Neuronal stem cell (in vitro differentiated cells): ENCODE data around the gene LDLRAD3.

ENCODE experiments used
- DNase-seq: peaks from one replicate; pipeline ENCODE4 v3.0.0-alpha.2; 2013; ENCODE audit warnings: low spot score
- H2AFZ ChIP-seq: one replicate; pipeline ENCODE4 v1.6.1; 2013; ENCODE audit warnings: mild to moderate bottlenecking, low read length, inconsistent platforms
- H2AK5ac ChIP-seq: 2 replicates; pipeline ENCODE4 v1.6.1; 2013; ENCODE audit warnings: low read depth, mild to moderate bottlenecking, inconsistent platforms, low read length, moderate library complexity, mixed read lengths
- H2BK120ac ChIP-seq: 2 replicates; pipeline ENCODE4 v1.6.1; 2013; ENCODE audit warnings: low read depth, mild to moderate bottlenecking, inconsistent platforms, low read length, moderate library complexity, mixed read lengths
- H2BK12ac ChIP-seq: one replicate; pipeline ENCODE4 v1.6.1; 2013; ENCODE audit warnings: low read length, inconsistent platforms
- H2BK15ac ChIP-seq: 2 replicates; pipeline ENCODE4 v1.6.1; 2013; ENCODE audit warnings: mild to moderate bottlenecking, low read length, inconsistent platforms, mixed read lengths
- H2BK5ac ChIP-seq: one replicate; pipeline ENCODE4 v1.6.1; 2013; ENCODE audit warnings: inconsistent platforms, mild to moderate bottlenecking, low read length, moderate library complexity
- H3K14ac ChIP-seq: one replicate; pipeline ENCODE4 v1.6.1; 2013; ENCODE audit warnings: low read length, inconsistent platforms
- H3K18ac ChIP-seq: 2 replicates; pipeline ENCODE4 v1.6.1; 2013; ENCODE audit warnings: low read length, inconsistent platforms
- H3K23ac ChIP-seq: 2 replicates; pipeline ENCODE4 v1.6.1; 2013; ENCODE audit warnings: low read depth, mild to moderate bottlenecking, mixed read lengths, low read length, inconsistent platforms; ENCODE audit not compliant: poor library complexity
- H3K27ac ChIP-seq: replicated peaks from 3 replicates; pipeline ENCODE4 v1.5.1; 2013; ENCODE audit warnings: low read length, inconsistent platforms
- H3K27me3 ChIP-seq, 3 experiments: 2 replicates each; pipeline ENCODE4 v1.6.1; 2013; ENCODE audit warnings: low read length in 3 of 3, mild to moderate bottlenecking in 2 of 3, inconsistent platforms in 1 of 3, low read depth in 1 of 3, mixed read lengths in 1 of 3, moderate library complexity in 1 of 3; ENCODE audit not compliant: control insufficient read depth in 3 of 3, insufficient read depth in 3 of 3
- H3K36me3 ChIP-seq, 2 donors: replicated peaks in 1 of 2; 2 replicates each; pipeline ENCODE4 v1.6.1; 2013; ENCODE audit warnings: low read length in 2 of 2; ENCODE audit not compliant: control insufficient read depth in 2 of 2, insufficient read depth in 2 of 2
- H3K4ac ChIP-seq: 2 replicates; pipeline ENCODE4 v1.6.1; 2013; ENCODE audit warnings: inconsistent platforms, mild to moderate bottlenecking, low read length, moderate library complexity
- H3K4me1 ChIP-seq, 2 donors: 1 replicate in 1 of 2; 2 replicates in 1 of 2; pipeline ENCODE4 v1.6.1; 2013; ENCODE audit warnings: low read length in 2 of 2, low read depth in 1 of 2; ENCODE audit not compliant: control insufficient read depth in 2 of 2, insufficient read depth in 1 of 2
- H3K4me2 ChIP-seq: one replicate; pipeline ENCODE4 v1.6.1; 2013; ENCODE audit warnings: mild to moderate bottlenecking, low read length, inconsistent platforms; ENCODE audit not compliant: insufficient read depth, poor library complexity, severe bottlenecking
- H3K4me3 ChIP-seq, 2 donors: 2 replicates each; pipeline ENCODE4 v1.5.1; 2013; ENCODE audit warnings: low read length in 2 of 2, mild to moderate bottlenecking in 2 of 2, inconsistent platforms in 1 of 2, moderate library complexity in 1 of 2
- H3K79me1 ChIP-seq: one replicate; pipeline ENCODE4 v1.6.1; 2013; ENCODE audit warnings: low read depth, mild to moderate bottlenecking, inconsistent platforms, low read length, moderate library complexity
- H3K9ac ChIP-seq: one replicate; pipeline ENCODE4 v1.6.1; 2013; ENCODE audit warnings: mild to moderate bottlenecking, low read depth, low read length, inconsistent platforms; ENCODE audit not compliant: poor library complexity
- H3K9me3 ChIP-seq, 2 donors: replicated peaks in 1 of 2; 2 replicates each; pipeline versions ENCODE3 to v1.6.1; 2013; ENCODE audit warnings: low read length in 2 of 2, mild to moderate bottlenecking in 2 of 2, inconsistent platforms in 1 of 2, low read depth in 1 of 2, mixed read lengths in 1 of 2, moderate library complexity in 1 of 2; ENCODE audit not compliant: control insufficient read depth in 2 of 2, insufficient read depth in 1 of 2
- H4K8ac ChIP-seq: one replicate; pipeline ENCODE4 v1.6.1; 2013; ENCODE audit warnings: low read depth, mild to moderate bottlenecking, inconsistent platforms, low read length, moderate library complexity
- H4K91ac ChIP-seq: one replicate; pipeline ENCODE4 v1.6.1; 2013; ENCODE audit warnings: low read length, low read depth, mild to moderate bottlenecking, inconsistent platforms; ENCODE audit not compliant: poor library complexity
- WGBS, 2 donors: extraction: QIAGEN DNeasy Blood & Tissue Kit; methylation state at CpG; one replicate each; pipeline ENCODE4 v1.1.7; 2013; ENCODE audit warnings: missing lambda C conversion rate in 2 of 2, mixed read lengths in 1 of 2; ENCODE audit not compliant: insufficient read length in 2 of 2, insufficient replicate concordance in 1 of 2; ENCODE audit errors: extremely low coverage in 2 of 2; 5-methylcytosine and 5-hydroxymethylcytosine counted together

Gene LDLRAD3

GRCh38 chr11:36233204-36233603 is 289.3 kb downstream of the LDLRAD3 start:
- WGBS, 2 donors, result no CpG with 5 or more reads among the region's 3 CpGs
- Histone ChIP-seq H4K91ac (no peak overlapping the region), H2BK12ac (no peak overlapping the region), H2BK5ac (no peak overlapping the region), H3K4ac (no peak overlapping the region), H3K36me3 (peaks cover 7 to 44% of the 10 kb centered on the region in 2 donors), H3K14ac (no peak overlapping the region), H2BK15ac (no peak overlapping the region), H3K4me2 (no peak overlapping the region), H3K9me3 (peaks cover 0 to 27% of the 10 kb centered on the region in 2 donors), H3K4me3 (no peak overlapping the region), H3K9ac (no peak overlapping the region), H3K18ac (no peak overlapping the region), H2AFZ (no peak overlapping the region), H3K27ac (no peak overlapping the region), H3K23ac (no peak overlapping the region), H3K27me3 (no peaks in the 10 kb centered on the region), H3K79me1 (no peaks in the 10 kb centered on the region), H3K4me1 (peaks cover 0 to 2% of the 10 kb centered on the region in 2 donors), H4K8ac (no peak overlapping the region), H2BK120ac (no peak overlapping the region), H2AK5ac (no peak overlapping the region)
- no peak for DNase-seq

DNA sequence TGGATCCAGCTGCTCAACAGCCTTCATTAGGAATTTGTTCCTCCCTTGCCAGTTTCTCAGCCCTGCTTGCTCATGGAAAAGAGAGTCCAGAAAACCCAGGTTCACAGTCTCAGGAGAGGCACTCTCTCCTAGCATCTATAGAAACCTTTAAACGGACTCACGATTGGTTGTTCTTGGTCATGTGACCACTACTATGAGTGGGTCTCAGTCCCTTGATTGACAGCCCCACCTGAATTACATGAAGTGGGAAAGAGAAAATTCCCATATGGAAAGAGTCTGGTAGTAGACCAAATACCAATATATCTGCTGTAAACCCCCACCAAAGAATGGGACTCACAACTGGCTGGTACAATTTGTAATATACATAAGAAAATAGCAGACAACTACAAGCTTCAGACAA is 291.0 kb downstream of the LDLRAD3 start:
- Histone ChIP-seq H2BK5ac (no peak overlapping the region), H3K14ac (no peak overlapping the region), H3K79me1 (no peaks in the 10 kb centered on the region), H2BK12ac (no peak overlapping the region), H3K9ac (no peak overlapping the region), H3K4me3 (no peak overlapping the region), H4K8ac (no peak overlapping the region), H3K23ac (no peak overlapping the region), H2AK5ac (no peak overlapping the region), H3K27ac (no peak overlapping the region), H2AFZ (no peak overlapping the region), H3K4me2 (no peak overlapping the region), H3K27me3 (no peaks in the 10 kb centered on the region), H3K36me3 (peaks cover 5 to 27% of the 10 kb centered on the region in 2 donors), H4K91ac (no peak overlapping the region), H3K9me3 (peaks cover 0 to 22% of the 10 kb centered on the region in 2 donors), H2BK15ac (no peak overlapping the region), H2BK120ac (no peak overlapping the region), H3K4me1 (peaks cover 0 to 2% of the 10 kb centered on the region in 2 donors), H3K18ac (no peak overlapping the region), H3K4ac (no peak overlapping the region)
- no peak for DNase-seq
- WGBS, 2 donors, result no CpG with 5 or more reads among the region's 2 CpGs

- Histone ChIP-seq H3K4me1 (peaks cover 0 to 1% of the 10 kb centered on the region in 2 donors), H3K27ac (no peak overlapping the region), H3K27me3 (no peaks in the 10 kb centered on the region), H4K8ac (no peak overlapping the region), H3K4ac (no peak overlapping the region), H3K9ac (no peak overlapping the region), H4K91ac (no peak overlapping the region), H2BK120ac (no peak overlapping the region), H2BK15ac (no peak overlapping the region), H3K79me1 (no peaks in the 10 kb centered on the region), H2AK5ac (no peak overlapping the region), H3K9me3 (peaks cover 0 to 13% of the 10 kb centered on the region in 2 donors), H2AFZ (no peak overlapping the region), H3K23ac (no peak overlapping the region), H3K4me3 (no peak overlapping the region), H2BK5ac (no peak overlapping the region), H3K4me2 (no peak overlapping the region), H2BK12ac (no peak overlapping the region), H3K36me3 (peaks cover 5 to 18% of the 10 kb centered on the region in 2 donors), H3K18ac (no peak overlapping the region), H3K14ac (no peak overlapping the region)
- DNase-seq, result no peak
- WGBS, 2 donors, result no CpG with 5 or more reads among the region's 3 CpGs
Observed at GRCh38 chr11:36235750-36236149, 291.9 kb downstream of the LDLRAD3 start.

GRCh38 chr11:36237391-36237790 is 293.5 kb downstream of the LDLRAD3 start:
- Histone ChIP-seq H2BK15ac (no peak overlapping the region), H3K4me2 (no peak overlapping the region), H4K91ac (no peak overlapping the region), H3K14ac (no peak overlapping the region), H3K18ac (no peak overlapping the region), H2AK5ac (no peak overlapping the region), H2AFZ (no peak overlapping the region), H4K8ac (no peak overlapping the region), H3K27ac (no peak overlapping the region), H3K36me3 (peaks cover 3 to 5% of the 10 kb centered on the region in 2 donors), H3K4ac (no peak overlapping the region), H2BK5ac (no peak overlapping the region), H3K27me3 (no peaks in the 10 kb centered on the region), H3K4me3 (no peak overlapping the region), H3K9ac (no peak overlapping the region), H3K23ac (no peak overlapping the region), H3K4me1 (peaks cover 0 to 1% of the 10 kb centered on the region in 2 donors), H3K79me1 (no peaks in the 10 kb centered on the region), H3K9me3 (peaks cover 0 to 3% of the 10 kb centered on the region in 2 donors), H2BK12ac (no peak overlapping the region), H2BK120ac (no peak overlapping the region)
- no peak for DNase-seq
